ENCODE results near the gene DOCK1. TPM values are rescaled to one million over a fixed set of nuclear protein-coding genes. Genes with fewer than 3 reads are reported as not detected.

Gene DOCK1
- total RNA-seq, 1 experiment from 2014 or later = 82.2 TPM

GRCh38 chr10:127303105-127303504, 397.9 kb downstream of the DOCK1 start:
- no peaks in the 10 kb centered on the region for H3K4me1 Mint-ChIP-seq (ENCODE audit: low read depth, unreplicated experiment)
- no peak for DNase-seq
- Histone ChIP-seq H3K4me3 (ENCODE audit: low read depth, low read length) (no peak overlapping the region), H3K27me3 (replicated peaks; ENCODE audit: control insufficient read depth, insufficient read depth, low read length) (no peaks in the 10 kb centered on the region), H3K36me3 (ENCODE audit: control insufficient read depth, insufficient read depth, low read length) (no peaks in the 10 kb centered on the region), H3K9me3 (no peaks in the 10 kb centered on the region), H3K4me1 (no peaks in the 10 kb centered on the region)
- no peaks in the 10 kb centered on the region for H3K36me3 Mint-ChIP-seq (ENCODE audit: insufficient read depth, unreplicated experiment)
- intact Hi-C loops (cut with micrococcal nuclease; ENCODE audit: unreplicated experiment) = no loop called here
- no peak overlapping the region for H3K27ac Mint-ChIP-seq (ENCODE audit: unreplicated experiment)
- TF ChIP-seq CTCF (IDR thresholded peaks at IDR 0.05; ENCODE audit: insufficient read depth in 1 of 2, low read depth in 1 of 2, low read length in 1 of 2, severe bottlenecking in 1 of 2, unreplicated experiment in 1 of 2) = no peak
- ChIA-PET CTCF (no interaction called here), POLR2A (no interaction called here)
- H3K4me3 Mint-ChIP-seq (ENCODE audit: unreplicated experiment) = no peak overlapping the region
- BruUV-seq (replicated peaks) = no TSS peak
- H3K9me3 Mint-ChIP-seq (ENCODE audit: unreplicated experiment) = no peaks in the 10 kb centered on the region
- no peaks in the 10 kb centered on the region for H3K27me3 Mint-ChIP-seq (ENCODE audit: insufficient read depth, unreplicated experiment)

GRCh38 chr10:127303746-127304145, 398.5 kb downstream of the DOCK1 start:
- H3K27me3 Mint-ChIP-seq (ENCODE audit: insufficient read depth, unreplicated experiment) = no peaks in the 10 kb centered on the region
- H3K27ac Mint-ChIP-seq (ENCODE audit: unreplicated experiment) = no peak overlapping the region
- ChIA-PET POLR2A (no interaction called here), CTCF (no interaction called here)
- BruUV-seq (replicated peaks) = no TSS peak
- H3K4me1 Mint-ChIP-seq (ENCODE audit: low read depth, unreplicated experiment) = no peaks in the 10 kb centered on the region
- Histone ChIP-seq H3K36me3 (ENCODE audit: control insufficient read depth, insufficient read depth, low read length) (no peaks in the 10 kb centered on the region), H3K27me3 (replicated peaks; ENCODE audit: control insufficient read depth, insufficient read depth, low read length) (no peaks in the 10 kb centered on the region), H3K4me1 (no peaks in the 10 kb centered on the region), H3K9me3 (no peaks in the 10 kb centered on the region), H3K4me3 (ENCODE audit: low read depth, low read length) (no peak overlapping the region)
- H3K4me3 Mint-ChIP-seq (ENCODE audit: unreplicated experiment) = no peak overlapping the region
- DNase-seq = no peak
- no peak for TF ChIP-seq CTCF (IDR thresholded peaks at IDR 0.05; ENCODE audit: insufficient read depth in 1 of 2, low read depth in 1 of 2, low read length in 1 of 2, severe bottlenecking in 1 of 2, unreplicated experiment in 1 of 2)
- intact Hi-C loops (cut with micrococcal nuclease; ENCODE audit: unreplicated experiment) = no loop called here
- no peaks in the 10 kb centered on the region for H3K9me3 Mint-ChIP-seq (ENCODE audit: unreplicated experiment)
- H3K36me3 Mint-ChIP-seq (ENCODE audit: insufficient read depth, unreplicated experiment) = peaks cover under 1% of the 10 kb centered on the region

DNA sequence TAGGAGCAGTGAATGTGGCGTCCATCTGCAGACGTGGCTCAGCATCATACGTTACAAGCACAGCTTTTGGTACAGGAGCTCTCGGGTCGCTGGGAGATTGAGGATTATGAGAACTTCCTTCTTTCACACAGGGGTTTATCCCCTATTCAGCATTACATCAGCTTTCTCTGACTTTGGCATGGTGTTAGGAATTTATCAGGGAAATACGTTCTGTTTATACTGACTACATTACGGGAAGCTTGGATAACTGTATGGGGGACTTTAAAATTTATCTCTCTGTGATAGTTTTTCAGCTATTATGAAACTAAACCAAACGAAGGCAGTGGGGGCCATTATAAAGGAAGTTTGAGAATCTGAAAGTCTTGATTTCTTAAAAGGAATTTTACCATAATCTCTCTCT, 401.3 kb downstream of the DOCK1 start:
- Histone ChIP-seq H3K36me3 (ENCODE audit: control insufficient read depth, insufficient read depth, low read length) (no peaks in the 10 kb centered on the region), H3K27me3 (replicated peaks; ENCODE audit: control insufficient read depth, insufficient read depth, low read length) (no peaks in the 10 kb centered on the region), H3K4me1 (no peaks in the 10 kb centered on the region), H3K4me3 (ENCODE audit: low read depth, low read length) (no peak overlapping the region), H3K9me3 (no peaks in the 10 kb centered on the region)
- H3K36me3 Mint-ChIP-seq (ENCODE audit: insufficient read depth, unreplicated experiment) = peaks cover 5% of the 10 kb centered on the region
- intact Hi-C loops (cut with micrococcal nuclease; ENCODE audit: unreplicated experiment) = no loop called here
- no TSS peak for BruUV-seq (replicated peaks)
- no peaks in the 10 kb centered on the region for H3K4me1 Mint-ChIP-seq (ENCODE audit: low read depth, unreplicated experiment)
- no peak overlapping the region for H3K4me3 Mint-ChIP-seq (ENCODE audit: unreplicated experiment)
- no peaks in the 10 kb centered on the region for H3K9me3 Mint-ChIP-seq (ENCODE audit: unreplicated experiment)
- TF ChIP-seq CTCF (IDR thresholded peaks at IDR 0.05; ENCODE audit: insufficient read depth in 1 of 2, low read depth in 1 of 2, low read length in 1 of 2, severe bottlenecking in 1 of 2, unreplicated experiment in 1 of 2) = no peak
- ChIA-PET CTCF (no interaction called here), POLR2A (no interaction called here)
- DNase-seq = no peak
- H3K27me3 Mint-ChIP-seq (ENCODE audit: insufficient read depth, unreplicated experiment) = no peaks in the 10 kb centered on the region
- no peak overlapping the region for H3K27ac Mint-ChIP-seq (ENCODE audit: unreplicated experiment)
